Mucosa of rectum (tissue), 2 donors: ENCODE measurements around the gene BTG2.
"Not testable (repeated sequence)": the region's sequence is repeated elsewhere in the genome, so short reads cannot be mapped to it uniquely, and the experiment has no call there.

Experiments
- H3K27ac ChIP-seq, 2 donors: one replicate each; pipeline ENCODE4 v1.7.0; 2013; ENCODE audit warnings: inconsistent platforms in 2 of 2, low read depth in 2 of 2, low read length in 2 of 2
- H3K27me3 ChIP-seq, 2 donors: one replicate each; pipeline ENCODE4 v1.7.0; 2013; ENCODE audit warnings: low read length in 2 of 2; ENCODE audit not compliant: control insufficient read depth in 2 of 2, insufficient read depth in 2 of 2
- H3K36me3 ChIP-seq, 2 donors: one replicate each; pipeline ENCODE4 v1.7.0; 2013; ENCODE audit warnings: low read length in 2 of 2; ENCODE audit not compliant: control insufficient read depth in 2 of 2, insufficient read depth in 2 of 2
- H3K4me1 ChIP-seq, 2 donors: one replicate each; pipeline ENCODE4 v1.7.0; 2013; ENCODE audit warnings: low read length in 2 of 2, mild to moderate bottlenecking in 1 of 2; ENCODE audit not compliant: control insufficient read depth in 2 of 2, insufficient read depth in 2 of 2
- H3K4me3 ChIP-seq, 2 donors: one replicate each; pipeline ENCODE4 v1.7.0; 2013; ENCODE audit warnings: low read length in 2 of 2
- H3K9ac ChIP-seq, 2 donors: one replicate each; pipeline ENCODE4 v1.7.0; 2013; ENCODE audit warnings: low read length in 2 of 2, low read depth in 1 of 2, mild to moderate bottlenecking in 1 of 2
- H3K9me3 ChIP-seq, 2 donors: one replicate each; pipeline ENCODE4 v1.7.0; 2013; ENCODE audit warnings: low read length in 2 of 2; ENCODE audit not compliant: control insufficient read depth in 2 of 2
- donor health status: healthy.
- donor health status: Normal muscosa, but diverticular disease.

BTG2 gene, protein sequence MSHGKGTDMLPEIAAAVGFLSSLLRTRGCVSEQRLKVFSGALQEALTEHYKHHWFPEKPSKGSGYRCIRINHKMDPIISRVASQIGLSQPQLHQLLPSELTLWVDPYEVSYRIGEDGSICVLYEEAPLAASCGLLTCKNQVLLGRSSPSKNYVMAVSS

DNA sequence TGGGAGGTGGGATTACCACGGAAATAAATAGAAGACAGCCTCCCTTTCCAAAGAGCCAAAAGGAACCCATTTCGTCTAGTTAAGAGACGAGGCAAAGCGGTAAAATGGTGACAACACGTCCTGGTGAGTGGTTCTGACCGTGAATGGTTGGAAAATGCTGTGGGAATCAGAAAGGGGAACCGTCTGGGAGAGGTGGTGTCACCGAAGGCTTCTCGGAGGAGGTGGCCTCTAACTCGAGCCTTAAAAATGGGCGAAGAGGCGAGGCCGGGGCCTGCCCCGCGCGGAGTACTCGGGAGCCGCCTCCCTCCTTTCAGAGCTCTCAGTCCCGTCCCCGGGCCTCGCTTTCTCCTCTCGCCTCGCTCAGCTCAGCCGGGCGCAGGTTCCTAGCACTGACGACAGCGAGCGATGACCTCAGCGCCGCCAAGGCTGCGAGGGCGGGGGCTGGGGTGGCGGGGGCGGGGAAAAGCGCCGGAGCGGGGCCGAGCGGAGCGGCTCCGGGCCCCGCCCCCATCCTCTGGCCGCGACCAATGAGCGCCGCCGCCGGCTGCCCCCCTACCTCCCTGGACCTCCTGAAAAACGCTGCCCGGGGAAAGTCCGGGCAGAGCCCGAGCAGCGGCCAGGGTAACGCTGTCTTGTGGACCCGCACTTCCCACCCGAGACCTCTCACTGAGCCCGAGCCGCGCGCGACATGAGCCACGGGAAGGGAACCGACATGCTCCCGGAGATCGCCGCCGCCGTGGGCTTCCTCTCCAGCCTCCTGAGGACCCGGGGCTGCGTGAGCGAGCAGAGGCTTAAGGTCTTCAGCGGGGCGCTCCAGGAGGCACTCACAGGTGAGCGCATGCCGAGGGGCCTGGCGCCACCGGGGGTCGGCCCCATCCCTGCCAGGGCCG is at the start of gene BTG2:
Gene BTG2, plus strand, starts transcription at position 601 of the 890 bp plus-strand sequence. Its CDS starts 88 bp downstream, at position 689.
- H3K9me3 ChIP-seq, result no peaks in the 10 kb centered on the region
- peak within 1 kb of the TSS; percentile 97 to 99 for H3K27ac ChIP-seq
- H3K9ac ChIP-seq, result peak within 1 kb of the TSS; percentile 100
- peak within 1 kb of the TSS; percentile 93 for H3K4me3 ChIP-seq
- peaks cover 36 to 39% of the 10 kb centered on the region in 2 donors for H3K4me1 ChIP-seq
- H3K27me3 ChIP-seq, result no peaks in the 10 kb centered on the region
- peaks cover 23 to 30% of the 10 kb centered on the region in 2 donors for H3K36me3 ChIP-seq

DNA sequence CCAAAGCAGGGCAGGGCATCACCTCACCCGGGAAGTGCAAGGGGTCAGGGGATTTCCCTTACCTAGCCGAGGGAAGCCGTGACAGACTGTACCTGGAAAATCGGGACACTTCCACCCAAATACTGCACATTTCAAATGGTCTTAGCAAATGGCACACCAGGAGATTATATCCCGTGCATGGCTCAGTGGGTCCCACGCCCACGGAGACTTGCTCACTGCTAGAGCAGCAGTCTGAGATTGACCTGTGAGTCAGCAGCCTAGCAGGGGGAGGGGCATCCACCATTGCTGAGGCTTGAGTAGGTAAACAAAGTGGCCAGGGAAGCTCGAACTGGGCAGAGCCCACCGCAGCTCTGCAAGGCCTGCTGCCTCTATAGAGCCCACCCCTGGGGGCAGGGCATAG is 48.7 kb upstream of the BTG2 start:
- H3K9me3 ChIP-seq, H3K4me3 ChIP-seq, H3K4me1 ChIP-seq, H3K36me3 ChIP-seq, H3K27me3 ChIP-seq, H3K27ac ChIP-seq, H3K9ac ChIP-seq: not testable (repeated sequence)

DNA sequence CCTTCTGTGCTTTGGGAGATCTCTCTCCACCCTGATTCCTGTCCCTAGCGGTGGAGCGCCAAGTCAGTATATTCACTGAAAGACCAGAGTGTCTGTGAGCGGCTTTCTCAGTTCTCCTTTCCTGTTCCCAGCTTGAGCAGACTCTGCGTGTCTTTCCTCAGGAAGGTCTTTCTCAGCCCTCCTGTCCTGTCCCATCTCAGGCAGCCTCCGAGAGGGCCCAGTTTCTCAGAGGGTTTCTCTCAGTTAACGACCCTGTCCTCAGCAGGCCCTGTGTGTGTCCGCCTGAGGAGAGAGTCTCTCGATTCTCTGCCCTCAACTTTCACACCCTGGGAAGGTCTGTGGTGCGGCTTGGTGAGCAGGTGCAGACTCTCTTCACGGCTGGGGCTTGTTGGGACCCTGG is 41.8 kb upstream of the BTG2 start:
- H3K9me3 ChIP-seq, result no peaks in the 10 kb centered on the region
- peaks cover 0 to 4% of the 10 kb centered on the region in 2 donors for H3K27me3 ChIP-seq
- H3K27ac ChIP-seq, result no peak overlapping the region
- peaks cover 0 to 4% of the 10 kb centered on the region in 2 donors for H3K4me1 ChIP-seq
- H3K4me3 ChIP-seq, result no peak overlapping the region
- no peaks in the 10 kb centered on the region for H3K36me3 ChIP-seq
- no peak overlapping the region for H3K9ac ChIP-seq

DNA sequence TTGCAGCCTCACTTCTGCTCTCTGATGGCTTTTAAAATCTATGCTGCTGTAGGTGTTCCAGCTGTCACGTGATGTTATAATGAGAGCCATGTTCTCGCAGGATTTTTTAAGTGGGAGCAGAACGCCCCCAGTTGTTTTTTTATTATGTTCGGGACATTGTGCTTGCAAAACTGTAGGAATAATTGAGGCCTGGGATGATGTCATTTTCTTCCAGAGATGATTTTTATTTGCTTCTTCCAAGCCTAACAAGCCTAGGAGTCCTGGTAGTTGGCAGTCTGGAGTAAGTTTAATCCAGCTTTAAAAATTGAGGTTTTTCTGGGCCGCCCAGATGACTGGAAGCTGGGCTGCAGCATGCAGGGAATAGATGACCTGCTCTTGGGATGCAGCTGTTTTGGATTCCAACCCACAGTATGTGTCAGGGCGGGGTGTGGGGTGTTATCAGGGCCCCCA is 41.2 kb upstream of the BTG2 start:
- Histone ChIP-seq H3K9me3 (no peaks in the 10 kb centered on the region), H3K4me3 (no peak overlapping the region), H3K27ac (no peak overlapping the region), H3K36me3 (no peaks in the 10 kb centered on the region), H3K4me1 (peaks cover 4 to 5% of the 10 kb centered on the region in 2 donors), H3K9ac (no peak overlapping the region), H3K27me3 (peaks cover 0 to 4% of the 10 kb centered on the region in 2 donors)

DNA sequence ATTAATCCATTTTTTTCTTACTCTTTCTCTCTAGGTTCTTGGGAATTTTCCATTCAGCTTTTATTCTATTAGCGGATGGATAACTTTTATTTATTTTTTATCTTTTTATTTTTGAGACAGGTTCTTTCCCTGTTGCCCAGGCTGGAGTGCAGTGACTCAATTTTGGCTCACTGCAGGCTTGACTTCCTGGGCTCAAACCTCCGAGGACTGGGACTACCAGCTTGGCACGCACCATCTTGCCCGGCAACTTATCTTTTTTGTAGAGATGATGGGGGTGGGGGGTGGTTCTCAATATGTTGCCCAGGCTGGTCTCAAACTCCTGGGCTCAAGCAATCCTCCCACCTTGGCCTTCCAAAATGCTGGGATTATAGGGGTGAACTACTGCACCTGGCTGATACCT is 39.8 kb upstream of the BTG2 start:
- H3K36me3 ChIP-seq, result no peaks in the 10 kb centered on the region
- H3K4me1 ChIP-seq, result peaks cover 4 to 5% of the 10 kb centered on the region in 2 donors
- no peak overlapping the region for H3K27ac ChIP-seq
- peaks cover 0 to 4% of the 10 kb centered on the region in 2 donors for H3K27me3 ChIP-seq
- no peak overlapping the region for H3K4me3 ChIP-seq
- H3K9me3 ChIP-seq, result no peaks in the 10 kb centered on the region
- H3K9ac ChIP-seq, result no peak overlapping the region

DNA sequence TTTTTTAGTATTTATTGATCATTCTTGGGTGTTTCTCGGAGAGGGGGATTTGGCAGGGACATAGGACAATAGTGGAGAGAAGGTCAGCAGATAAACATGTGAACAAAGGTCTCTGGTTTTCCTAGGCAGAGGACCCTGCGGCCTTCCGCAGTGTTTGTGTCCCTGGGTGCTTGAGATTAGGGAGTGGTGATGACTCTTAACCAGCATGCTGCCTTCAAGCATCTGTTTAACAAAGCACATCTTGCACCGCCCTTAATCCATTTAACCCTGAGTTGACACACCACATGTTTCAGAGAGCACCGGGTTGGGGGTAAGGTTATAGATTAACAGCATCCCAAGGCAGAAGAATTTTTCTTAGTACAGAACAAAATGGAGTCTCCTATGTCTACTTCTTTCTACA is 39.2 kb upstream of the BTG2 start:
- not testable (repeated sequence) for H3K9me3 ChIP-seq, H3K4me3 ChIP-seq, H3K36me3 ChIP-seq, H3K27ac ChIP-seq, H3K9ac ChIP-seq, H3K4me1 ChIP-seq, H3K27me3 ChIP-seq

DNA sequence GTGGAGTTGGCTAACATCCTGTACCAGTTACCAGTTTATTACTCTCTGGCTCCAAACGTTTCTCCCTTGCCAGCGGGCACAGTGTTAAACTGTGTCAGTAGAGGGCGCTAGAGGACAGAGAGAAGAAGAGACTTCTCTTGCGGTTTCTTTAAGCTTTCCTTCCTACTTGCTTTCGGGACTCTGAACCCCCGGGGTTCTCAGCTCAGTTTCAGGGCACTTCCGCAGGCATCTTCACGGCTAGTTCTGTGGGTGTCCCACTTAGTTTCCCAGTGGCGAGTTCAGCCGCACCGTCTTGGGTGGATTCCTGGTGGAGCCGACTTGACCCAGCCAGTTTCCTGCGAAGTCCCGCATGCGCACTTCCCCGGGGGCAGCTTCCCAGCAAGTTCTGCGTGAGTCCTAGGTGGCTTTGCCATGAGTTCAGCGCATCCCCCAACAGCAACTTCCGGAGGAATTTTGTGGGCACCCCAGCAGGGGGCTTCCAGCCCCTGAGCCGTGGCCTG is 37.9 kb upstream of the BTG2 start:
- peaks cover 0 to 4% of the 10 kb centered on the region in 2 donors for H3K27me3 ChIP-seq
- H3K4me1 ChIP-seq, result peaks cover 6 to 13% of the 10 kb centered on the region in 2 donors
- H3K36me3 ChIP-seq, result no peaks in the 10 kb centered on the region
- H3K9me3 ChIP-seq, result no peaks in the 10 kb centered on the region
- H3K4me3 ChIP-seq, result peak overlapping the region; percentile 70 to 90
- H3K27ac ChIP-seq, result peak overlapping the region; percentile 56 to 75
- H3K9ac ChIP-seq, result peak overlapping the region; percentile 65 to 86

DNA sequence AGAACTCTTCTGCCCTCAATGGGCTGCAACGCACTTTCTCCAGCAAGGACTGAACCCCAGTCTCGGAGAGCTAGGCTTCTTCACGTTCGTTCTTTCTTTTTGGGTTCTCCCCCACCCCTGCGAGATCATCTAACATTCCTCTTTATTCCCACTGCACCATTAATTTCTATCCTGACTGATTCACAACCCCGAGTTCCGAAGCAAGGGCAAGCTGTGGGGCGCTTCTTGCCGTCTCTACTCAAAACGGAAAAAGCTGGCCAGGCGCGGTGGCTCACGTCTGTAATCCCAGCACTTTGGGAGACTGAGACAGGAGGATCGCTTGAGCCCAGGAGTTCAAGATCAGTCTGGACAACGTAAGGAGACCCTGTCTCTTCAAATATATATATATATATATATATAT is 37.4 kb upstream of the BTG2 start:
- Histone ChIP-seq H3K9ac (peak overlapping the region; percentile 65 to 86), H3K4me1 (peaks cover 9 to 18% of the 10 kb centered on the region in 2 donors), H3K4me3 (peak overlapping the region; percentile 70 to 90), H3K9me3 (no peaks in the 10 kb centered on the region), H3K27ac (peak overlapping the region in 1 of 2 donors; percentile 75), H3K27me3 (peaks cover 0 to 4% of the 10 kb centered on the region in 2 donors), H3K36me3 (no peaks in the 10 kb centered on the region)

DNA sequence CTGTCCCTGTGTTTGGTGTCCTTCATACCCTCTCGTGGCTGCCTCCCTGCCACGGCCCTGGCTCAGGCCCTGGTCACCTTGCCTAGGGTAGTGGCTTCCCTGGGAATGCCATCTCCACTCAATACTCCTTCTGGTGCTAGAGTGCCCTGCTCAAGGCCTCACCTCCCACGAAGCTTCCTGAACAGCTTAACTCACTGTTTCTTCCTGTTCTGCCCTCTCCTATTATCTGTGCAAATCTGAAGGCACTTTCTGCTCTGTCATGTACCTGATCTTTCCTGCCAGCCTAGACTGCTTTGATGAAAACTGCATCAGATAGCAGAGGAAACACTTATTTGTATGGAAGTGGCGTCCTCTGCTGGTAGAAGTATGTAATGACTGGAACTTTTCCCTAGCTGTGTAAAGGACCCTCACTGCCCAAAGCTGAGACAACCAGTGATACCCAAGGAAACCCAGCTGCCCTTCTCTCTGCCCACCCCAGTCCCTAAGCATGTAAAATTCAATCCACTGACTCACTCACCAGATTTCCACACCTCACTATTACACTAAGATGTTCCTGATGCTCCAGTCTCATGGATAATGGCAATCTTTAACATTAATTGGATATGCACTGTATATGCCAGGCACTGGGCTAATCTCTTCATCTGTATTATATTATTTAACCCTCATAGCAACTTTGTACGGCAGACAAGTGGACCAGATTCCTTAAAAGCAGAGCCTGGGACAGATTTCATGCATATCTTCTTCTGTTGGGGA is 36.2 kb upstream of the BTG2 start:
- H3K27ac ChIP-seq, result no peak overlapping the region
- H3K36me3 ChIP-seq, result no peaks in the 10 kb centered on the region
- H3K27me3 ChIP-seq, result peaks cover 0 to 2% of the 10 kb centered on the region in 2 donors
- peaks cover 19 to 26% of the 10 kb centered on the region in 2 donors for H3K4me1 ChIP-seq
- H3K9ac ChIP-seq, result no peak overlapping the region
- no peaks in the 10 kb centered on the region for H3K9me3 ChIP-seq
- H3K4me3 ChIP-seq, result no peak overlapping the region

DNA sequence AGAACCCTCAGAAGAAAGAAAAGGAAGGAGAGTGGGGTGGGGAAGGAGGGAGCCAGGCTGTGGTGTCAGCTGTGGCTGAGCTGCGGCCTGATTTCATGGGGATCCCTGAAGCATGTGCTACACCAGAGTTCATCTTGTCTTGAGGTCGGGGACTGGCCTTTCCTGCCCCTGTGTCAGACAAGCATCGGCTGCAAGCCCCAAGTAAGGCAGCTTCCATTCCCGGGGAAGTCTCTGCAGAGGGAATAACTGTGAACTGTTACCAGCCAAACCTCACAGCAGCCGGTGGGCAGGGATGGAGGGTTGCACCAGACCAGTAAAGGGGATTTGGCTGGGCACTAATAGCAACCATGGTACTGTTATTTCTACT is 35.7 kb upstream of the BTG2 start:
- no peak overlapping the region for H3K9ac ChIP-seq
- no peaks in the 10 kb centered on the region for H3K9me3 ChIP-seq
- no peak overlapping the region for H3K4me3 ChIP-seq
- no peaks in the 10 kb centered on the region for H3K36me3 ChIP-seq
- peaks cover 24 to 27% of the 10 kb centered on the region in 2 donors for H3K4me1 ChIP-seq
- no peaks in the 10 kb centered on the region for H3K27me3 ChIP-seq
- no peak overlapping the region for H3K27ac ChIP-seq
